RWPE2 (cell line): ENCODE measurements around the gene ALPI.

Experiments
- ATAC-seq: fragments of 200-7000 bp; cut with Tn5 transposase; 3 replicates; pipeline ENCODE4 v1.9.1; 2021; ENCODE audit warnings: low read depth
- DNase-seq: peaks from one replicate; pipeline ENCODE4 v3.0.0-alpha.2; 2020; ENCODE audit warnings: low spot score
- H3K27ac ChIP-seq: fragments of 450-650 bp; 2 replicates; pipeline ENCODE4 v1.5.1; 2017; ENCODE audit warnings: mild to moderate bottlenecking; ENCODE audit not compliant: poor library complexity, severe bottlenecking
- H3K27me3 ChIP-seq: fragments of 250-450 bp; sonication (Bioruptor Pico); 2 replicates; pipeline ENCODE4 v1.5.1; 2021; ENCODE audit warnings: mild to moderate bottlenecking, moderate library complexity; ENCODE audit not compliant: insufficient read depth, poor library complexity, severe bottlenecking
- H3K36me3 ChIP-seq: fragments of 250-450 bp; sonication (Bioruptor Pico); 2 replicates; pipeline ENCODE4 v1.5.1; 2020; ENCODE audit warnings: low read depth, mild to moderate bottlenecking, moderate library complexity
- H3K4me1 ChIP-seq: fragments of 250-450 bp; sonication (Bioruptor Pico); 2 replicates; pipeline ENCODE4 v1.5.1; 2021; ENCODE audit warnings: mild to moderate bottlenecking, moderate library complexity; ENCODE audit not compliant: insufficient read depth, poor library complexity, severe bottlenecking
- H3K4me3 ChIP-seq: fragments of 250-450 bp; sonication (Bioruptor Pico); 2 replicates; pipeline ENCODE4 v1.5.1; 2021; ENCODE audit warnings: mild to moderate bottlenecking, moderate library complexity; ENCODE audit not compliant: severe bottlenecking
- H3K9me3 ChIP-seq: fragments of 250-450 bp; sonication (Bioruptor Pico); 2 replicates; pipeline ENCODE4 v1.5.1; 2021; ENCODE audit warnings: mild to moderate bottlenecking, moderate library complexity; ENCODE audit not compliant: severe bottlenecking
- TF ChIP-seq, protein P1 (sequence below): fragments of 450-650 bp; IDR thresholded peaks from one replicate; pipeline ENCODE4 v1.5.1; 2017; ENCODE audit warnings: mild to moderate bottlenecking, moderate library complexity; ENCODE audit not compliant: poor library complexity, severe bottlenecking

The ALPI gene

DNA sequence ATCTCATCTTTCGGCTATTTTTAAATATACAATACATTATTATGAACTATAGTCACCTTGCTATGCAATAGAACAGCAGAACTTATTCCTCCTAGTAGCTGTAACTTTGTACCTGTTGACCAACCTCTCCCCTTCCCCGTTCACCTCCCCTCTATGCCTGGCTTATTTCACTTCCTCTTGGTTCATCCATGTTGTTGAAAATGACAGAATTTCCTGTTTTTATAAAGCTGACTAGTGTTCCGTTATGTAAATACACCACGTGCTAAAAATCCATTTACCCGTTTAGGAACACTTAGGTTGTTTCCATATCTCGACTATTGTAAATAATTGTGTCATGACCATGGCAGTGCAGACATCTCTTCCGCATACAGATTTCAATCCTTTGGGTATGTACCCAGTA is 10.3 kb downstream of the ALPI start:
- TF ChIP-seq, protein P1, sequence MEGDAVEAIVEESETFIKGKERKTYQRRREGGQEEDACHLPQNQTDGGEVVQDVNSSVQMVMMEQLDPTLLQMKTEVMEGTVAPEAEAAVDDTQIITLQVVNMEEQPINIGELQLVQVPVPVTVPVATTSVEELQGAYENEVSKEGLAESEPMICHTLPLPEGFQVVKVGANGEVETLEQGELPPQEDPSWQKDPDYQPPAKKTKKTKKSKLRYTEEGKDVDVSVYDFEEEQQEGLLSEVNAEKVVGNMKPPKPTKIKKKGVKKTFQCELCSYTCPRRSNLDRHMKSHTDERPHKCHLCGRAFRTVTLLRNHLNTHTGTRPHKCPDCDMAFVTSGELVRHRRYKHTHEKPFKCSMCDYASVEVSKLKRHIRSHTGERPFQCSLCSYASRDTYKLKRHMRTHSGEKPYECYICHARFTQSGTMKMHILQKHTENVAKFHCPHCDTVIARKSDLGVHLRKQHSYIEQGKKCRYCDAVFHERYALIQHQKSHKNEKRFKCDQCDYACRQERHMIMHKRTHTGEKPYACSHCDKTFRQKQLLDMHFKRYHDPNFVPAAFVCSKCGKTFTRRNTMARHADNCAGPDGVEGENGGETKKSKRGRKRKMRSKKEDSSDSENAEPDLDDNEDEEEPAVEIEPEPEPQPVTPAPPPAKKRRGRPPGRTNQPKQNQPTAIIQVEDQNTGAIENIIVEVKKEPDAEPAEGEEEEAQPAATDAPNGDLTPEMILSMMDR = no peak
- no peaks in the 10 kb centered on the region for H3K4me1 ChIP-seq
- H3K36me3 ChIP-seq = no peaks in the 10 kb centered on the region
- DNase-seq = no peak
- peaks cover 14% of the 10 kb centered on the region for H3K27me3 ChIP-seq
- H3K4me3 ChIP-seq = no peak overlapping the region
- no peak for ATAC-seq
- H3K27ac ChIP-seq = no peak overlapping the region
- H3K9me3 ChIP-seq = no peaks in the 10 kb centered on the region

DNA sequence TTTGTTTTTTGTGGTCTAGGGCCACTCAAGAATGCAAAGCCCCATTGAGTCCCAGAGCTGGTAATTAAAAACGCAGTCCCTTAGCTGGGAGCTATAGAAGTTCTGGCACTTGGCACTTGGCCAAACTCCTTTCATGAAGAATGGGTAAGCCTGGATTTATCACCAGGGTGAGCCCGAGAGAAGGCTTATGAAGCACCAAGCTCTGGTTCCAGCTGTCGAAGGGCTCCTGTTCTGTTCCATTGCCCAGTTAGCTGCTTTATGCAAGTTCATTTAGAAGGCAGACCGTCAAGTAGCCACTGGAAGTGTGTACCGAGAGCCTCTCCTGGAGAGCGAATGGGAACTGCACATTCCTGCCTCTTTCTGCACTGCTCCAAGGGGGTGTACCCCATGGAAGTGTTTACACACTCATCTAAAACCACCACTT is 17.5 kb downstream of the ALPI start:
- Histone ChIP-seq H3K36me3 (no peaks in the 10 kb centered on the region), H3K27ac (no peak overlapping the region), H3K9me3 (no peaks in the 10 kb centered on the region), H3K4me1 (no peaks in the 10 kb centered on the region), H3K4me3 (no peak overlapping the region), H3K27me3 (peaks cover 27% of the 10 kb centered on the region)
- DNase-seq = no peak
- ATAC-seq = no peak
- TF ChIP-seq, protein P1 = no peak

DNA sequence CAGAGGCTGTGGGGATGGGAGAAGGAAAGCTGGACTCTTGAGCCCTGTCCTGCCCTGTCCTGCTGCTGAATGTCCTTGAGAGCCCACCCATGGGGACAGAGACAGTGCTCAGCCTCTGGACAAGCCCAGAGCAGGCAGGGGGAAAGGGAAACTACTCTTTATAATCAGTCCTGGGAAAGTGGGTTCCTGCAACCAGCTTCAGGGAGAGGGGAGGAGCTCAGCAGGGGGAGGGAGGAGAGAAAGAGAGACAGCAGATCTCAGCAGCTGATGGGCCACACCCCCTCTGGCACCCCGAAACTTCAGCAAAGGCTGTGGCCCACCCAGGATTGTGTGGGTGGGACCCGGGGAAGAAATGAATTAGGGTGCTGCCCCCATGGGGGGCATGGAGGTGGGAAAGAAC is 20.1 kb downstream of the ALPI start:
- Histone ChIP-seq H3K4me3 (no peak overlapping the region), H3K4me1 (no peaks in the 10 kb centered on the region), H3K9me3 (no peaks in the 10 kb centered on the region), H3K27me3 (peaks cover 24% of the 10 kb centered on the region), H3K27ac (no peak overlapping the region), H3K36me3 (no peaks in the 10 kb centered on the region)
- DNase-seq (no peak), ATAC-seq (no peak)
- TF ChIP-seq, protein P1 = no peak

DNA sequence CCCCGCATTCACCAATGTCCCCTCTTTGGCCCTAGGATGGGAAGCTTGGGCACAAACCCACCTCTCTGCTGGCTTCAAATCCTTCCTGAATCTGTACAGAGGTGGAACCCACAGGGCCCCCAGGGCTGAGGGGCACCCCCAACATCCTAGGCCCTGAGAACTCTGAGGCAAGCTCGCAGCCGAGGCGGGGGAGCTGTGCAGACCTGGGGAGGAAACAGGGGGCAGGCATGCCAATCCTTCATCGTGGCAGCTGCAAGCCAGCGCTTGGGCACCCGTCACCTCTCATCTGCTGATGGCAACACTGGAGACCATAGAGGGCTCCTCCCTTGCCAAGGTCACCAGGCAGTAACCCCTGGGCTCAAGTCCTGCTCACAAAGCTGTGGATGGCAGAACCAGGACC is 20.8 kb downstream of the ALPI start:
- Histone ChIP-seq H3K4me1 (no peaks in the 10 kb centered on the region), H3K9me3 (no peaks in the 10 kb centered on the region), H3K27me3 (peaks cover 22% of the 10 kb centered on the region), H3K36me3 (no peaks in the 10 kb centered on the region), H3K4me3 (no peak overlapping the region), H3K27ac (no peak overlapping the region)
- no peak for ATAC-seq
- TF ChIP-seq, protein P1 = no peak
- DNase-seq = peak; percentile 26

DNA sequence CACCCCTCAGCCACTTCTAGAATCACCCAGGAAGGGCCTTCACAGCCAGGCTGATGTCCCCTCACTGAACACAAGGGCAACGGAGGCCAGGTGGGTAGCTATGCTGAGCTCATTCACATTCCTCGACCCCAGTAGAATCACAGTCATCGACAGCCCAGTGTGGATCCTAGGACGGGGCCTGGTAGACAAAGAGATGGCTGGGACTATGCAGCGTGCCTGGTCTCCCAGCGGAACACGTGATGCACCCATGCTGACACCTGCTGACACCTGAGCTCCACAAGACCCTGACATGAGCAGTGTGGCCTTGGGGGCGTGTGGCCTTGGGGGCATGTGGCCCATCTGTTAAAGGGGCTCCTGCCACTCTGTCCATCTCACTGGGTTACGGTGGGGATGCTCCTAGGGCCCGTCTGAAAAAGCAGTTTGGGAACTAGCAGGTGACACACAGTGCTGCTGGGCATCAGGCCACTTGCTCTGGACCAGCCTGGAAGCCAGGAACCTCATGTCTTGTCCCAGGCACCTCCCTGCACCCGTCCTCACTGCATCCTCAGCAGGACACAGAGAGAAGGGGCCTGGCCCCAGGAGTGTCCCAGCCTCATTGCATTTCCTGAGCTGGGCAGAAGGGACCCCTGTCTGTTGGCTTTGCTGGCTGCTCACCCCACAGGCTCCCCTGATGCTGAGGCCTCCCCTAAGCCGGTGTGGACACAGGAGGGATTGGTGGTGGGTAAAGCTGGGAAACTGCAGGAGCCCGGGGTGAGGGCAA is 22.0 kb downstream of the ALPI start:
- Histone ChIP-seq H3K4me3 (no peak overlapping the region), H3K4me1 (no peaks in the 10 kb centered on the region), H3K27me3 (peaks cover 22% of the 10 kb centered on the region), H3K36me3 (no peaks in the 10 kb centered on the region), H3K27ac (no peak overlapping the region), H3K9me3 (no peaks in the 10 kb centered on the region)
- TF ChIP-seq, protein P1 = no peak
- DNase-seq (peak; percentile 42), ATAC-seq (no peak)
